OCI-LY7 (cell line): ENCODE data around the gene H19.

Experiments used
- EZH2phosphoT487 ChIP-seq: fragments of 200-600 bp; sonication (generic); IDR thresholded peaks from 2 replicates; pipeline ENCODE4 v1.6.1; 2018; ENCODE audit warnings: low read depth, borderline replicate concordance, mild to moderate bottlenecking, mixed run types, antibody characterized with exemption, low read length, moderate library complexity, mixed read lengths
- TF ChIP-seq, protein P1 (sequence below): fragments of 200-600 bp; sonication (generic); conservative IDR thresholded peaks from 2 replicates; pipeline ENCODE4 v1.5.1; 2014; ENCODE audit warnings: mild to moderate bottlenecking, antibody characterized with exemption, low read length, moderate library complexity, mixed read lengths

DNA sequence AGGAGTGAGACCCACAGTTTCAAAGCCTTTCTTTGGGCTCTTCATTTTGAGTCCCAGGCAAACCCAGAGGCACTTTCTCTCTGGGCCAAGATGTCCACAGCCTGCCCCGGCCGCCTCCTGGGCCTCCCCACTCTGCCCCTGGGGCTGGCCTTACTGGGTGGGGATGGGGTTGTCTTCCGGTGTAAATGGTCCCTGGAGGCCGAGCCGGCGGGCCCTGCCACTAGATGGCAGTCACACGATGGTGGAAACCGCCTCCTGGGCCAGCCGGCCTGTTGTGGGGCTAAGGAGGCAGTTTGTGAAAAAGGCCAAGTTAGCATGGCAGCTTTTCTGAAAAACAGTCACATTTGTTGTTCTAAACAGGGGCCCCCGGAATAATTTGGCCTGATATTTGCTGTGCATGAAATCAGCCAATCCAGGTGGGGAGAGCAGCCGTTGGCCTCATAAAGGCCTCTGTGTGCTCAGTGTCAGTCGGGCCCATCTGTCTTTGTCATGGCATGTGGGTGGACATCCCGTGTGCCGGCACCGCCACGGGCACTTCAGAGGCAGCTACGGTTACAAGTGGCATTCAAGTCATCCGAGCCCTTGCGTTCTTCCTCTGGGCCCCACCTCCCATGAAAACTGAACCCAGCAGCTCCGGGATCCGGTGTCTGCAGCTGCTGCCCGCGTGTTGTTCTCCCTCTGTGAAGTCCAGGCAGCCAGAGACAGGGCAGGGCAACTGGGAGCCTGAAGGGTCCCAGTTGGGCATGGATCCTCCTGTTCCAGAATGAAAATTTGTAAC, 44.0 kb downstream of the H19 start:
- TF ChIP-seq, protein P1, sequence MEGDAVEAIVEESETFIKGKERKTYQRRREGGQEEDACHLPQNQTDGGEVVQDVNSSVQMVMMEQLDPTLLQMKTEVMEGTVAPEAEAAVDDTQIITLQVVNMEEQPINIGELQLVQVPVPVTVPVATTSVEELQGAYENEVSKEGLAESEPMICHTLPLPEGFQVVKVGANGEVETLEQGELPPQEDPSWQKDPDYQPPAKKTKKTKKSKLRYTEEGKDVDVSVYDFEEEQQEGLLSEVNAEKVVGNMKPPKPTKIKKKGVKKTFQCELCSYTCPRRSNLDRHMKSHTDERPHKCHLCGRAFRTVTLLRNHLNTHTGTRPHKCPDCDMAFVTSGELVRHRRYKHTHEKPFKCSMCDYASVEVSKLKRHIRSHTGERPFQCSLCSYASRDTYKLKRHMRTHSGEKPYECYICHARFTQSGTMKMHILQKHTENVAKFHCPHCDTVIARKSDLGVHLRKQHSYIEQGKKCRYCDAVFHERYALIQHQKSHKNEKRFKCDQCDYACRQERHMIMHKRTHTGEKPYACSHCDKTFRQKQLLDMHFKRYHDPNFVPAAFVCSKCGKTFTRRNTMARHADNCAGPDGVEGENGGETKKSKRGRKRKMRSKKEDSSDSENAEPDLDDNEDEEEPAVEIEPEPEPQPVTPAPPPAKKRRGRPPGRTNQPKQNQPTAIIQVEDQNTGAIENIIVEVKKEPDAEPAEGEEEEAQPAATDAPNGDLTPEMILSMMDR = no peak
- no peak for TF ChIP-seq EZH2phosphoT487
